ENCODE results near the gene CD4.

- TF ChIP-seq CTCF (IDR thresholded peaks at IDR 0.05) (no peak), POLR2A (IDR thresholded peaks at IDR 0.05) (no peak)
Observed at GRCh38 chr12:6759741-6760140, 29.6 kb upstream of the CD4 start.

Measured in lower leg skin (tissue), 3 donors.